SK-N-SH (cell line): ENCODE measurements around the gene GNG12. TPM values are rescaled to one million over a fixed set of nuclear protein-coding genes. Genes with fewer than 3 reads are reported as not detected.

Experiments used
- CTCF ChIA-PET: fragments of 300-600, 350-600 bp; formaldehyde crosslinking; extraction: SDS; loops from one replicate; lab custom pipeline; 2021; lab: Yijun Ruan, JAX
- POLR2A ChIA-PET: fragments of 350-600 bp; sonication (Branson Sonifier 250); formaldehyde crosslinking; extraction: SDS; loops from one replicate; lab custom pipeline; 2020; ENCODE audit warnings: antibody characterized with exemption, inconsistent platforms; lab: Yijun Ruan, JAX
- DNase-seq: peaks from one replicate; pipeline ENCODE4 v3.0.0; 2012
- H2AFZ ChIP-seq: fragments of 200-600 bp; sonication (generic); 2 replicates; pipeline ENCODE4 v1.8.1; 2016; ENCODE audit warnings: antibody characterized with exemption, mild to moderate bottlenecking, low read depth
- H3F3A ChIP-seq: fragments of 200-600 bp; sonication (generic); replicated peaks from 2 replicates; pipeline ENCODE3; 2016; ENCODE audit warnings: antibody characterized with exemption, mild to moderate bottlenecking; ENCODE audit not compliant: insufficient read depth
- H3K27ac ChIP-seq, 2 experiments: fragments of 200-500 bp in 1 of 2; fragments of 200-600 bp in 1 of 2; sonication (Bioruptor generic) in 1 of 2; sonication (generic), shearing (Covaris generic) in 1 of 2; 2 replicates each; pipeline versions ENCODE4 v1.5.1 to v1.6.1; 2014 to 2016; ENCODE audit warnings: low read depth in 2 of 2, inconsistent platforms in 1 of 2, low read length in 1 of 2, mild to moderate bottlenecking in 1 of 2, mixed read lengths in 1 of 2
- H3K27me3 ChIP-seq: fragments of 200-600 bp; sonication (generic), shearing (Covaris generic); 2 replicates; pipeline ENCODE4 v1.6.1; 2016; ENCODE audit warnings: mixed run types; ENCODE audit not compliant: insufficient read depth
- H3K36me3 ChIP-seq, 2 experiments: fragments of 200-500 bp in 1 of 2; fragments of 200-600 bp in 1 of 2; sonication (Bioruptor generic) in 1 of 2; sonication (generic) in 1 of 2; replicated peaks in 1 of 2; 2 replicates each; pipeline versions ENCODE3 to v1.5.1; 2014 to 2016; ENCODE audit warnings: low read length in 1 of 2, mild to moderate bottlenecking in 1 of 2; ENCODE audit not compliant: insufficient read depth in 2 of 2, control insufficient read depth in 1 of 2
- H3K4me1 ChIP-seq, 2 experiments: fragments of 200-500 bp in 1 of 2; fragments of 200-600 bp in 1 of 2; sonication (Bioruptor generic) in 1 of 2; sonication (generic), shearing (Covaris generic) in 1 of 2; 2 replicates each; pipeline versions ENCODE4 v1.5.1 to v1.6.1; 2014 to 2016; ENCODE audit warnings: low read depth in 1 of 2, low read length in 1 of 2, mixed run types in 1 of 2; ENCODE audit not compliant: insufficient read depth in 2 of 2, control insufficient read depth in 1 of 2
- H3K4me2 ChIP-seq: fragments of 200-600 bp; sonication (generic), shearing (Covaris generic); 2 replicates; pipeline ENCODE4 v1.6.1; 2017; ENCODE audit warnings: mixed run types
- H3K4me3 ChIP-seq, 2 experiments: fragments of 200-500 bp in 1 of 2; fragments of 200-600 bp in 1 of 2; sonication (Bioruptor generic) in 1 of 2; sonication (generic), shearing (Covaris generic) in 1 of 2; 2 replicates each; pipeline versions ENCODE4 v1.5.1 to v1.8.1; 2014 to 2016; ENCODE audit warnings: low read depth in 2 of 2, inconsistent platforms in 1 of 2, low read length in 1 of 2, mild to moderate bottlenecking in 1 of 2, mixed read lengths in 1 of 2, moderate library complexity in 1 of 2
- H3K79me2 ChIP-seq: fragments of 200-600 bp; sonication (generic); 2 replicates; pipeline ENCODE4 v1.8.1; 2017; ENCODE audit warnings: mild to moderate bottlenecking; ENCODE audit not compliant: insufficient read depth
- H3K9ac ChIP-seq: fragments of 200-600 bp; sonication (generic); 2 replicates; pipeline ENCODE4 v1.6.1; 2017; ENCODE audit warnings: mixed run types
- H3K9me2 ChIP-seq: fragments of 200-600 bp; sonication (generic); 2 replicates; pipeline ENCODE4 v1.6.1; 2017; ENCODE audit warnings: mixed run types
- H3K9me3 ChIP-seq: fragments of 200-600 bp; sonication (generic); 2 replicates; pipeline ENCODE4 v1.6.1; 2017; ENCODE audit warnings: mixed run types, mild to moderate bottlenecking, moderate library complexity
- H4K20me1 ChIP-seq: fragments of 200-600 bp; sonication (generic); 2 replicates; pipeline ENCODE4 v1.6.1; 2017; ENCODE audit warnings: mild to moderate bottlenecking, mixed run types; ENCODE audit not compliant: insufficient read depth
- ELF1 ChIP-seq: IDR thresholded peaks from 2 replicates; pipeline ENCODE4 v1.4.0; 2012
- EP300 ChIP-seq, 2 experiments: IDR thresholded peaks; 2 replicates each; pipeline versions ENCODE4 v1.4.0 to v1.6.1; 2012; ENCODE audit warnings: borderline replicate concordance in 1 of 2, low read depth in 1 of 2, low read length in 1 of 2
- EZH2phosphoT487 ChIP-seq: fragments of 200-600 bp; sonication (generic); IDR thresholded peaks from 2 replicates; pipeline ENCODE4 v1.6.1; 2017; ENCODE audit warnings: low read depth, mixed run types, mild to moderate bottlenecking, antibody characterized with exemption, moderate library complexity, borderline replicate concordance
- FOSL2 ChIP-seq: IDR thresholded peaks from 2 replicates; pipeline ENCODE4 v1.4.0; 2012; ENCODE audit warnings: low read depth, mild to moderate bottlenecking, moderate library complexity, borderline replicate concordance
- FOXJ3 ChIP-seq: sonication (generic); formaldehyde crosslinking; IDR thresholded peaks from 2 replicates; pipeline ENCODE4 v1.5.1; 2020; ENCODE audit warnings: mild to moderate bottlenecking, missing genetic modification reagents
- FOXM1 ChIP-seq: IDR thresholded peaks from 2 replicates; pipeline ENCODE4 v1.4.0; 2012; ENCODE audit warnings: low read depth, mild to moderate bottlenecking
- IRF3 ChIP-seq: fragments of 150-350 bp; IDR thresholded peaks from 2 replicates; pipeline ENCODE4 v1.6.1; 2016; ENCODE audit warnings: mild to moderate bottlenecking, low read depth, low read length
- JUND ChIP-seq: IDR thresholded peaks from 2 replicates; pipeline ENCODE4 v1.4.0; 2012
- MAX ChIP-seq: IDR thresholded peaks from 2 replicates; pipeline ENCODE4 v1.4.0; 2012; ENCODE audit warnings: low read depth
- MEF2A ChIP-seq: IDR thresholded peaks from 2 replicates; pipeline ENCODE4 v1.4.0; 2012; ENCODE audit warnings: low read depth, borderline replicate concordance
- NFIC ChIP-seq: IDR thresholded peaks from 2 replicates; pipeline ENCODE4 v1.4.0; 2012; ENCODE audit warnings: borderline replicate concordance
- NRF1 ChIP-seq: IDR thresholded peaks from 2 replicates; pipeline ENCODE4 v1.6.1; 2012; ENCODE audit warnings: low read depth, mild to moderate bottlenecking, low read length
- PBX3 ChIP-seq: IDR thresholded peaks from 2 replicates; pipeline ENCODE4; 2012
- RFX5 ChIP-seq: IDR thresholded peaks from 2 replicates; pipeline ENCODE4 v1.6.1; 2012; ENCODE audit warnings: mild to moderate bottlenecking, improper control_type of control experiment, low read length
- SIN3A ChIP-seq: IDR thresholded peaks from 2 replicates; pipeline ENCODE4 v1.6.1; 2012; ENCODE audit warnings: low read depth, mild to moderate bottlenecking, low read length, moderate library complexity, borderline replicate concordance
- TAF1 ChIP-seq: IDR thresholded peaks from 2 replicates; pipeline ENCODE4 v1.6.1; 2012; ENCODE audit warnings: low read depth, mild to moderate bottlenecking, low read length, moderate library complexity, borderline replicate concordance
- TEAD4 ChIP-seq: IDR thresholded peaks from 2 replicates; pipeline ENCODE4 v1.4.0; 2012; ENCODE audit warnings: mild to moderate bottlenecking, borderline replicate concordance; ENCODE audit not compliant: insufficient read depth
- USF1 ChIP-seq: IDR thresholded peaks from 2 replicates; pipeline ENCODE4 v1.4.0; 2012; ENCODE audit warnings: low read depth, borderline replicate concordance
- YY1 ChIP-seq: IDR thresholded peaks from 2 replicates; pipeline ENCODE4 v1.4.0; 2012; ENCODE audit warnings: low read depth, mild to moderate bottlenecking
- WGBS: methylation state at CpG from one replicate; pipeline ENCODE4 v1.1.6; 2017; ENCODE audit warnings: low lambda C conversion rate; 5-methylcytosine and 5-hydroxymethylcytosine counted together
- polyA plus RNA-seq, 3 experiments: library from polyadenylated mRNA; depleted of rRNA; stranded (reverse); fragments of >200 nt; gene quantifications; 2 replicates each; pipeline ENCODE4 v1.2.3, GENCODE V29; 2012
- TF ChIP-seq, protein P1 (sequence below): IDR thresholded peaks from 2 replicates; pipeline ENCODE4 v1.4.0; 2012; ENCODE audit warnings: low read depth, borderline replicate concordance

GNG12 gene
- polyA plus RNA-seq, 1 of the 3 experiments (the other 2 are of a cell fraction): 41.2 TPM

GRCh38 chr1:67844988-67845387 lies 11.7 kb upstream of the GNG12 start:
- Histone ChIP-seq H3F3A (peaks cover 16% of the 10 kb centered on the region), H3K9me2 (no peaks in the 10 kb centered on the region), H3K4me3 (no peak overlapping the region), H3K9ac (no peak overlapping the region), H3K27ac (no peak overlapping the region), H2AFZ (no peak overlapping the region), H3K27me3 (no peaks in the 10 kb centered on the region), H3K36me3 (no peaks in the 10 kb centered on the region), H3K9me3 (no peaks in the 10 kb centered on the region), H4K20me1 (no peaks in the 10 kb centered on the region)
- WGBS: 100% methylated on average over 1 of the region's 1 CpG
- CTCF ChIA-PET: interaction anchor here (1.4 to 9.2 kb wide), 3 partner anchors 57 to 165 kb away, joined by 3 to 60 read pairs (median 7); no protein-coding TSS in a partner anchor
- DNase-seq: no peak
- TF ChIP-seq, protein P1, sequence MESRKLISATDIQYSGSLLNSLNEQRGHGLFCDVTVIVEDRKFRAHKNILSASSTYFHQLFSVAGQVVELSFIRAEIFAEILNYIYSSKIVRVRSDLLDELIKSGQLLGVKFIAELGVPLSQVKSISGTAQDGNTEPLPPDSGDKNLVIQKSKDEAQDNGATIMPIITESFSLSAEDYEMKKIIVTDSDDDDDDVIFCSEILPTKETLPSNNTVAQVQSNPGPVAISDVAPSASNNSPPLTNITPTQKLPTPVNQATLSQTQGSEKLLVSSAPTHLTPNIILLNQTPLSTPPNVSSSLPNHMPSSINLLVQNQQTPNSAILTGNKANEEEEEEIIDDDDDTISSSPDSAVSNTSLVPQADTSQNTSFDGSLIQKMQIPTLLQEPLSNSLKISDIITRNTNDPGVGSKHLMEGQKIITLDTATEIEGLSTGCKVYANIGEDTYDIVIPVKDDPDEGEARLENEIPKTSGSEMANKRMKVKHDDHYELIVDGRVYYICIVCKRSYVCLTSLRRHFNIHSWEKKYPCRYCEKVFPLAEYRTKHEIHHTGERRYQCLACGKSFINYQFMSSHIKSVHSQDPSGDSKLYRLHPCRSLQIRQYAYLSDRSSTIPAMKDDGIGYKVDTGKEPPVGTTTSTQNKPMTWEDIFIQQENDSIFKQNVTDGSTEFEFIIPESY: no peak
- TF ChIP-seq RFX5: no peak
- TF ChIP-seq NFIC: no peak
- no peak for TF ChIP-seq ELF1
- TF ChIP-seq EP300 (IDR thresholded peaks at IDR 0.05; ENCODE audit: borderline replicate concordance in 1 of 2, low read depth in 1 of 2, low read length in 1 of 2): no peak
- TF ChIP-seq, all 33 proteins: peak for 0
- Histone ChIP-seq H3K4me1 (peaks cover 0 to 22% of the 10 kb centered on the region in 2 experiments), H3K79me2 (no peaks in the 10 kb centered on the region), H3K4me2 (no peak overlapping the region)
- POLR2A ChIA-PET: no interaction called here

DNA sequence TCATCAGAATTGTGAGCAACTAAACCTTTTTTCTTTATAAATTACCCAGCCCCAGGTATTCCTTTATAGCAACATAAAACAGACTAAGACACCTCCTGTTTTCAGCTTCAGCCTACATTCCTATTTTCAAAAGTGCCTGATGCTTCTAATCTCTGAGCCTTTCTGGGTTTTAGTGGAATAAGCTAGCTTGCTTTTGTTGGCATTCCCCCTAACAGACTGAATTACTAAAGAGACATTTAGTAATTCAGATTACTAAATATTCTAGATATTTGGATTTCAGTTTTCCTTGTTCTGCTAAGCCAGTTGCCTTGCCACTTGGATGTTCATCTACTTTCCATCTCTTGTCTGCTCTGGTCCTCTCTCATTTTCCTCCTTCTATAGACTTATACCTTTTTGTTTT lies 10.5 kb upstream of the GNG12 start:
- H3K9me2 ChIP-seq: no peaks in the 10 kb centered on the region
- POLR2A ChIA-PET: no interaction called here
- CTCF ChIA-PET: interaction anchor here (9.2 kb wide), 1 partner anchor 76 kb away, joined by 60 read pairs; no protein-coding TSS in a partner anchor
- H3K27me3 ChIP-seq: no peaks in the 10 kb centered on the region
- H3K79me2 ChIP-seq: no peaks in the 10 kb centered on the region
- DNase-seq: no peak
- H3F3A ChIP-seq: peaks cover 23% of the 10 kb centered on the region
- no peaks in the 10 kb centered on the region for H3K36me3 ChIP-seq
- no peak overlapping the region for H3K4me3 ChIP-seq
- H2AFZ ChIP-seq: no peak overlapping the region
- no peak overlapping the region for H3K4me2 ChIP-seq
- H3K9me3 ChIP-seq: no peaks in the 10 kb centered on the region
- H4K20me1 ChIP-seq: no peaks in the 10 kb centered on the region
- no peak overlapping the region for H3K9ac ChIP-seq
- H3K27ac ChIP-seq: no peak overlapping the region
- H3K4me1 ChIP-seq: peaks cover under 1 to 34% of the 10 kb centered on the region in 2 experiments
- TF ChIP-seq MAX: no peak
- TF ChIP-seq RFX5: no peak
- TF ChIP-seq YY1: no peak
- no peak for TF ChIP-seq FOXJ3 (CRISPR knock-in tag)
- TF ChIP-seq TAF1: no peak
- TF ChIP-seq SIN3A: no peak
- TF ChIP-seq USF1: no peak
- TF ChIP-seq FOSL2: no peak
- TF ChIP-seq, protein P1: no peak
- no peak for TF ChIP-seq MEF2A
- no peak for TF ChIP-seq EZH2phosphoT487
- TF ChIP-seq EP300 (IDR thresholded peaks at IDR 0.05; ENCODE audit: borderline replicate concordance in 1 of 2, low read depth in 1 of 2, low read length in 1 of 2): no peak
- TF ChIP-seq PBX3: no peak
- TF ChIP-seq FOXM1: no peak
- no peak for TF ChIP-seq IRF3
- TF ChIP-seq TEAD4: no peak
- no peak for TF ChIP-seq JUND
- no peak for TF ChIP-seq NRF1
